Suprapubic skin (tissue), 4 donors: ENCODE data around the gene CFAP206. TPM values are rescaled to one million over a fixed set of nuclear protein-coding genes. Genes with fewer than 3 reads are reported as not detected.

Experiments
- DNase-seq, 2 donors: peaks; one replicate each; pipeline ENCODE4 v3.0.0-alpha.2; 2019; ENCODE audit warnings: low spot score in 2 of 2
- H3K27ac ChIP-seq: fragments of 200-600 bp; sonication (generic); one replicate; pipeline ENCODE4 v1.5.1; 2019
- H3K27me3 ChIP-seq: fragments of 200-600 bp; sonication (generic); one replicate; pipeline ENCODE4 v1.5.1; 2019
- H3K36me3 ChIP-seq: fragments of 200-600 bp; sonication (generic); one replicate; pipeline ENCODE4 v1.5.1; 2019
- H3K4me1 ChIP-seq: fragments of 200-600 bp; sonication (generic); one replicate; pipeline ENCODE4 v1.5.1; 2019
- H3K4me3 ChIP-seq: fragments of 200-600 bp; sonication (generic); one replicate; pipeline ENCODE4 v1.5.1; 2019; ENCODE audit warnings: mild to moderate bottlenecking
- H3K9me3 ChIP-seq: fragments of 200-600 bp; sonication (generic); one replicate; pipeline ENCODE4 v1.5.1; 2019
- CTCF ChIP-seq, 2 donors: fragments of 200-600 bp in 1 of 2; fragments of 450-650 bp in 1 of 2; sonication (generic) in 1 of 2; IDR thresholded peaks; one replicate each; pipeline ENCODE4 v1.5.1; 2016 to 2019; ENCODE audit warnings: antibody characterized with exemption in 2 of 2, mild to moderate bottlenecking in 1 of 2, moderate library complexity in 1 of 2
- EP300 ChIP-seq: sonication (generic); formaldehyde crosslinking; IDR thresholded peaks from one replicate; pipeline ENCODE4 v1.6.1; 2017; ENCODE audit warnings: antibody characterized with exemption
- POLR2A ChIP-seq, 2 donors: fragments of 450-650 bp; IDR thresholded peaks; one replicate each; pipeline ENCODE4 v1.6.1; 2017; ENCODE audit warnings: antibody characterized with exemption in 2 of 2, mild to moderate bottlenecking in 2 of 2, moderate library complexity in 2 of 2
- POLR2AphosphoS5 ChIP-seq, 3 donors: sonication (generic); formaldehyde crosslinking; IDR thresholded peaks; one replicate each; pipeline ENCODE4 v1.6.1; 2017; ENCODE audit warnings: antibody characterized with exemption in 3 of 3
- WGBS: methylation state at CpG from one replicate; pipeline ENCODE4 v1.1.5; 2018; 5-methylcytosine and 5-hydroxymethylcytosine counted together
- total RNA-seq, 4 donors: library from RNA; depleted of rRNA; stranded (reverse); fragments of >200 nt; gene quantifications; one replicate each; pipeline ENCODE4 v1.1.0, GENCODE V29; 2016

The CFAP206 gene
- total RNA-seq, 4 donors from 2014 or later: 0.21 to 0.85 TPM; not detected in 2

GRCh38 chr6:87384449-87384848 lies 23.3 kb upstream of the CFAP206 start:
- Histone ChIP-seq H3K27ac (no peak overlapping the region), H3K9me3 (no peaks in the 10 kb centered on the region), H3K4me3 (no peak overlapping the region), H3K4me1 (no peaks in the 10 kb centered on the region), H3K36me3 (no peaks in the 10 kb centered on the region), H3K27me3 (no peaks in the 10 kb centered on the region)
- no peak for DNase-seq
- TF ChIP-seq CTCF (IDR thresholded peaks at IDR 0.05) (no peak), EP300 (no peak), POLR2AphosphoS5 (IDR thresholded peaks at IDR 0.05) (no peak), POLR2A (IDR thresholded peaks at IDR 0.05) (no peak)
- 89% methylated on average over 3 of the region's 3 CpGs for WGBS

GRCh38 chr6:87391334-87391733 lies 16.4 kb upstream of the CFAP206 start:
- Histone ChIP-seq H3K36me3 (no peaks in the 10 kb centered on the region), H3K9me3 (no peaks in the 10 kb centered on the region), H3K27ac (no peak overlapping the region), H3K4me1 (no peaks in the 10 kb centered on the region), H3K4me3 (no peak overlapping the region), H3K27me3 (no peaks in the 10 kb centered on the region)
- WGBS: 58% methylated on average over 3 of the region's 3 CpGs
- no peak for DNase-seq
- no peak for TF ChIP-seq EP300
- TF ChIP-seq CTCF (IDR thresholded peaks at IDR 0.05): no peak
- TF ChIP-seq POLR2A (IDR thresholded peaks at IDR 0.05): no peak
- no peak for TF ChIP-seq POLR2AphosphoS5 (IDR thresholded peaks at IDR 0.05)

- Histone ChIP-seq H3K27ac (no peak overlapping the region), H3K27me3 (no peaks in the 10 kb centered on the region), H3K36me3 (no peaks in the 10 kb centered on the region), H3K4me3 (no peak overlapping the region), H3K4me1 (no peaks in the 10 kb centered on the region), H3K9me3 (no peaks in the 10 kb centered on the region)
- DNase-seq: no peak
- TF ChIP-seq POLR2AphosphoS5 (IDR thresholded peaks at IDR 0.05) (no peak), POLR2A (IDR thresholded peaks at IDR 0.05) (no peak), CTCF (IDR thresholded peaks at IDR 0.05) (peak; percentile 60 to 76)
- 8% methylated on average over 2 of the region's 2 CpGs for WGBS
Observed at GRCh38 chr6:87393026-87393622, 14.6 kb upstream of the CFAP206 start.

- no peak for TF ChIP-seq EP300
- Histone ChIP-seq H3K36me3 (no peaks in the 10 kb centered on the region), H3K27ac (no peak overlapping the region), H3K9me3 (no peaks in the 10 kb centered on the region), H3K27me3 (no peaks in the 10 kb centered on the region), H3K4me3 (no peak overlapping the region), H3K4me1 (no peaks in the 10 kb centered on the region)
- no peak for DNase-seq
- WGBS: 75% methylated on average over 2 of the region's 2 CpGs
Observed at GRCh38 chr6:87395431-87395830, 12.3 kb upstream of the CFAP206 start.

- no peak for DNase-seq
- H3K9me3 ChIP-seq: no peaks in the 10 kb centered on the region
- H3K4me1 ChIP-seq: no peaks in the 10 kb centered on the region
- WGBS: 71% methylated on average over 10 of the region's 10 CpGs
- no peak overlapping the region for H3K4me3 ChIP-seq
- no peak overlapping the region for H3K27ac ChIP-seq
- no peaks in the 10 kb centered on the region for H3K36me3 ChIP-seq
- TF ChIP-seq POLR2AphosphoS5 (IDR thresholded peaks at IDR 0.05) (no peak), POLR2A (IDR thresholded peaks at IDR 0.05) (no peak), CTCF (IDR thresholded peaks at IDR 0.05) (no peak), EP300 (no peak)
- H3K27me3 ChIP-seq: no peaks in the 10 kb centered on the region
Observed at GRCh38 chr6:87396595-87397392, 11.0 kb upstream of the CFAP206 start.
